Measurements from ENCODE around the gene BMP7.
A peak's percentile ranks its signal among the peaks of the same experiment; 100 is the strongest.

BMP7 gene

GRCh38 chr20:57220337-57221145 lies 45.9 kb downstream of the BMP7 start:
- peak; percentile 32 for DNase-seq (ENCODE audit: low read depth)
- no peak for TF ChIP-seq CTCF (conservative IDR thresholded peaks at IDR 0.05; ENCODE audit: low read length)
- no peak overlapping the region for H3K4me3 ChIP-seq (ENCODE audit: low read length)

- no peak overlapping the region for H3K4me3 ChIP-seq (ENCODE audit: low read length)
- TF ChIP-seq CTCF (conservative IDR thresholded peaks at IDR 0.05; ENCODE audit: low read length), result no peak
- DNase-seq (ENCODE audit: low read depth), result no peak
Measured at GRCh38 chr20:57219071-57219677, 47.3 kb downstream of the BMP7 start.

- H3K4me3 ChIP-seq (ENCODE audit: low read length), result no peak overlapping the region
- DNase-seq (ENCODE audit: low read depth), result no peak
- TF ChIP-seq CTCF (conservative IDR thresholded peaks at IDR 0.05; ENCODE audit: low read length), result no peak
Measured at GRCh38 chr20:57218489-57218888, 48.0 kb downstream of the BMP7 start.

GRCh38 chr20:57217802-57218201 lies 48.6 kb downstream of the BMP7 start:
- no peak overlapping the region for H3K4me3 ChIP-seq (ENCODE audit: low read length)
- DNase-seq (ENCODE audit: low read depth), result no peak
- TF ChIP-seq CTCF (conservative IDR thresholded peaks at IDR 0.05; ENCODE audit: low read length), result no peak

- no peak overlapping the region for H3K4me3 ChIP-seq (ENCODE audit: low read length)
- no peak for TF ChIP-seq CTCF (conservative IDR thresholded peaks at IDR 0.05; ENCODE audit: low read length)
- no peak for DNase-seq (ENCODE audit: low read depth)
Measured at GRCh38 chr20:57216669-57217068, 49.8 kb downstream of the BMP7 start.

GRCh38 chr20:57215826-57216471 lies 50.5 kb downstream of the BMP7 start:
- TF ChIP-seq CTCF (conservative IDR thresholded peaks at IDR 0.05; ENCODE audit: low read length), result no peak
- no peak overlapping the region for H3K4me3 ChIP-seq (ENCODE audit: low read length)
- no peak for DNase-seq (ENCODE audit: low read depth)

All from AG10803 (cell line).